Rectal smooth muscle tissue (tissue), 1 donor: ENCODE measurements around the gene PTPRD.

Experiments used
- H3K27ac ChIP-seq: one replicate; pipeline ENCODE4 v1.7.0; 2013; ENCODE audit warnings: low read depth, low read length, inconsistent platforms
- H3K27me3 ChIP-seq: one replicate; pipeline ENCODE4 v1.7.0; 2013; ENCODE audit warnings: low read length; ENCODE audit not compliant: control insufficient read depth, insufficient read depth
- H3K36me3 ChIP-seq: one replicate; pipeline ENCODE4 v1.7.0; 2013; ENCODE audit warnings: low read length; ENCODE audit not compliant: control insufficient read depth, insufficient read depth
- H3K4me1 ChIP-seq: one replicate; pipeline ENCODE4 v1.7.0; 2013; ENCODE audit warnings: low read length; ENCODE audit not compliant: control insufficient read depth, insufficient read depth
- H3K4me3 ChIP-seq: one replicate; pipeline ENCODE4 v1.7.0; 2013; ENCODE audit warnings: low read length
- H3K9ac ChIP-seq: one replicate; pipeline ENCODE4 v1.7.0; 2013; ENCODE audit warnings: low read length

The PTPRD gene

DNA sequence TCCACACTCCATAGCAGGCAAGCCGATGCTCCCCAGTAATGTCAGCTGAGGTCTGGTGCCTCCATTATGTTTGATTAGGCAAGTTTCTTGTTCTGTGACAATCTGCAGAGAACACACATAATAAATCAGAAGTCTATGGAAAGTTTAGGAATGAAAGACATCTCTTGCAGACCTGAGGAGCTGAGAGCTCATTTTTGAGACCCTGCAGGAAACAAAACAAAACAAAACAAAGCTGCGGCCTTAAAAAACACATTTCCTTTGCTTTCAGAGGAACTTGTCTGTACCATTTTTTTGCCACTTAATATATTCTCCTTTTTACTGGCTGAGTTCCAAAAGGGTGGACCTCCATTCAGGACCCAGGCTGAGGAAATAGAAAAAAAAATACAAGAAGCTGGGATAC lies 2332.0 kb downstream of the PTPRD start:
- no peaks in the 10 kb centered on the region for H3K36me3 ChIP-seq
- H3K4me1 ChIP-seq: no peaks in the 10 kb centered on the region
- no peak overlapping the region for H3K27ac ChIP-seq
- no peak overlapping the region for H3K4me3 ChIP-seq
- H3K9ac ChIP-seq: no peak overlapping the region
- H3K27me3 ChIP-seq: no peaks in the 10 kb centered on the region

DNA sequence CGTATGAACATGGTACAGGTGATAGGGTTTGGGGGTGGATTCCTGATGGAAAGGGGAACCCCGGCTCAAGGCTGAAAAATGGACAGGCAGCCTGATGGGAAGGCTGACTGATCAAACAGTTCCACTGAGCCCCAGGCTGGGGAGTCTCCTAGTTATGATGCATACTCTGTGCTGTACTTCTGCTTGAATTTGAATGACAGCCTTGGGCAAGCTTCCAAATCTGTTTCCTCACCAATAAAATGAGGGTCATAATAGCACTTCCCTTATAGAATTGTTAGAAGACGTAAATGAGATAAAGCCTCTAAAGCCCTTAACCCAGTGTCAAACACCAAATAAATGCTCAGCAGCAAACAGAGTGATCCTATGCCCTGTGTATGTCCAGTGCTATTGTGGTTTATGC lies 2334.8 kb downstream of the PTPRD start:
- no peaks in the 10 kb centered on the region for H3K4me1 ChIP-seq
- H3K36me3 ChIP-seq: no peaks in the 10 kb centered on the region
- H3K27me3 ChIP-seq: no peaks in the 10 kb centered on the region
- H3K9ac ChIP-seq: no peak overlapping the region
- no peak overlapping the region for H3K27ac ChIP-seq
- H3K4me3 ChIP-seq: no peak overlapping the region

DNA sequence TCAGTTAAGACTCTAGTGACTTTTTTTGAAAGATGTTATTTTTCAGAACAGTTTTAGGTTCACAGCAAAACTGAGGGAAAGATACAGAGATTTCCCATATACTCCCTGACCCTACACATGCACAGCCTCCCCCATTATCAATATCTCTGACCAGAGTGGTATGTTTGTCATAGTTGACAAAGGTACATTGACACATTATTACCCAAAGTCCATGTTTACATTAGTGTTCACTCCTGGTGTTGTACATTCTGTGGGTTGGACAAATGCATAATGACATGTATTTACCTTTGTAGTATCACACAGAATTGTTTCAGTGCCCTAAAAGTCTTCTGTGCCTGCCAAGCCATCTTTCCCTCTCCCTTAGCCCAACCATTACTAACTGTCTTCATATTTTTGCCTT lies 2342.6 kb downstream of the PTPRD start:
- H3K4me1 ChIP-seq: no peaks in the 10 kb centered on the region

DNA sequence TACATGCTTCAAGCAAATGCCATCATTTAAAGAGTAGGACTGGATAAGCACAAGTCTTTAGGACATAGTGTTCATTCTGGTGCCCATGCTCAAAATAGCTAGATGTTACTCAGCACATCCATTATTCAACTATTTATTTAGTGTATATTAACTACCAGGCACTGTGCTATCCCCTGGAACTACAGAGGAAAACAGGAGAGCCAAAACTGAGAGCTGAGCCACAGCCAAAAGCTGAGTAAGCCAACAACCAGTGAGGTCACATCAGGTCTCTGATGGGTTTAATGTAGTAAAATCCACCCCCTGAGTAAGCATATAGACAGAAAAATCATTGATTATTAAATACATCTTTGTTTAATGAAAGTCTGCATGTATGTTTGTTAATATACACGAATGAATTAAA lies 2343.9 kb downstream of the PTPRD start:
- no peak overlapping the region for H3K9ac ChIP-seq
- H3K4me1 ChIP-seq: no peaks in the 10 kb centered on the region
- H3K27ac ChIP-seq: no peak overlapping the region
- H3K36me3 ChIP-seq: no peaks in the 10 kb centered on the region
- H3K4me3 ChIP-seq: no peak overlapping the region
- H3K27me3 ChIP-seq: no peaks in the 10 kb centered on the region

More for the DNA sequence above, 2342.6 kb downstream of the PTPRD start:
- H3K27me3 ChIP-seq: no peaks in the 10 kb centered on the region
- H3K4me3 ChIP-seq: no peak overlapping the region
- H3K36me3 ChIP-seq: no peaks in the 10 kb centered on the region
- no peak overlapping the region for H3K9ac ChIP-seq
- no peak overlapping the region for H3K27ac ChIP-seq

DNA sequence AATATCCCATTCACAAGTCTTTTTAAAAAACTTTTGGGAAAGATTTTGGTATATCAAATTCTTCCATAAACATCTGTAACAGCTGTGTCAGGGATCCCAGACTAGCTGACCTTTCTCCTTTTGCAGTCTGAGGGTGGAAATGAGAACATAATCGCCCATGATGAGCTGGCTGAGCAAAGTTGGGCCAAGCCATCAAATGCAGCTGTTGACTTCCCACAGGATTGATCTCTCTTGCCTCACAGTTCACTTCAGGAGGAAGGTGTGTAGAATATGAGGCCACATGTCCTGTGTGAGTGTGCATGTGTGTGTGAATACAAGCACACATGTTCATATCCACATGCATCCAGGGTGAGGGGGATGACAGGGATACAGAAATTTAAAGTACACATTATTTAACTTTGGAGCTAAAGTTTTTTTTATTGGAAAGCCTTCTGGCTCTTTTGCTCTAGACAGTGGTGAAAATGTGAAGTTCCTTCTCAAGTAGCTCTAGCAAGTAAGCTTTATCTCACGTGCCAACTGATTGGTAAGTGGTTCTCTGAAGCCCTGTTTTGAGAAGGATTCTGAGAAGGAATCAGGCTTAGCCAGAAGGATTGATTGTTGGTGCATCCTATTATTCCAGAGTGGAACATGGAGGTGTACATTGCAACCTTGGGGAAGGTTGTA lies 2344.5 kb downstream of the PTPRD start:
- H3K4me3 ChIP-seq: no peak overlapping the region
- H3K27me3 ChIP-seq: no peaks in the 10 kb centered on the region
- no peak overlapping the region for H3K9ac ChIP-seq
- no peaks in the 10 kb centered on the region for H3K4me1 ChIP-seq
- no peak overlapping the region for H3K27ac ChIP-seq
- no peaks in the 10 kb centered on the region for H3K36me3 ChIP-seq

DNA sequence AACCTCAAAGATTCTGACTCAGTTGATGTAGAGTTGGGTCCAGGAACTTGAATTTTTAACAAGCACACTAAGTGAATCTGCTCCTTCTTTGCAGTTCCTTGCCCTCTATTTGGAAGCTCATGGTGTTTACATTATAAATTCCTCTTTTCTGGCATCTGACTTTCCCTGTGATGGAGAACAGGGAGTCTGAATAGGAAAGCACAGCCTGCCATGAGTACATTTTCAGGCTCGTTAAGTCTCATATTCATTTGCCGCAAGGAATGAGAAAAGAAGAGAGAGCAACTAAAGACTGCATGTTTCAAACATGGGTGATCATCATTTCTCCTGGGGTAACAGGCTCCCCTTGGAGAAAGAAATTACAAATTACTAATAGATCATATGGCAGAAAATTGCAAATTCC lies 2345.2 kb downstream of the PTPRD start:
- no peak overlapping the region for H3K27ac ChIP-seq
- no peaks in the 10 kb centered on the region for H3K36me3 ChIP-seq
- no peaks in the 10 kb centered on the region for H3K27me3 ChIP-seq
- H3K4me1 ChIP-seq: peaks cover 3% of the 10 kb centered on the region
- H3K9ac ChIP-seq: no peak overlapping the region
- no peak overlapping the region for H3K4me3 ChIP-seq

DNA sequence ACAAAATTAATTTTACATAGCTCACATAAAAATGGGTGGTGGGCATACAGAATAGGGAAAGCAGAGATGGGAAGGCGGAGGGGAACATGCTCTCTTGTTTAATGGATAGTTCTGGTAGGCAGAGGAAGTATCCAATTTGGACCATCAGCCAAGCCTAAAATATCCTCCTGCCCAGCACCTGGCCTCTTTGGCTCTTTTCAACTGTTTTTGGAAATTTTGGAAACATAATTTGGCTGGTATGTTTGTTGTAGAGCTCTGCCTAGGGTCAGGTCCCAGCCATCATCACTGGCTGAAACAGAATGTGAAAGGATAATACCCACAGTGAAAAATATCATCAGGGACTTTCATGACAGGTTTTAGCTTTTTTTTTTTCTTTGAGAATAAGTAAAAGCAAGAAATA lies 2345.9 kb downstream of the PTPRD start:
- Histone ChIP-seq H3K36me3 (no peaks in the 10 kb centered on the region), H3K27ac (no peak overlapping the region), H3K9ac (no peak overlapping the region), H3K27me3 (no peaks in the 10 kb centered on the region), H3K4me3 (no peak overlapping the region), H3K4me1 (peaks cover 4% of the 10 kb centered on the region)

DNA sequence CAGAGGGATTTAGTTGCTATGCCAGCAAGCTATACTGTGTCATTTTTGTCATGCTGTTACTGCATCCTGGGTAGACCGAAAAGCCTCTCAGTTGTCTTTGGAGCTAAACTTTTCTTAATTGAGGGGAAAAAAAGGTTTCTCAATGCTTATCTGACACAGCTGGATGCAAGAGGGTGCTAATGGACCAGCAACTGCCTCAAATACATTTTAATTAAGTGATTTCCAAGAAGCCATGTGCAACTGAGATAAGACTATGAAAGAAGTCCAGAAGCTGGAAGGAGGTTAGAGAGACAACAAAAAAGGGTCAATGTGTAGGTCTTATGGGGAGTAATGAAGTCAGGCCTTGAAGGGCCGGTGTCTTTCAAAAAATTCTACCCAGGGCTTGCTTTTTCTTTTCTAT lies 2347.5 kb downstream of the PTPRD start:
- H3K9ac ChIP-seq: no peak overlapping the region
- H3K4me3 ChIP-seq: no peak overlapping the region
- no peaks in the 10 kb centered on the region for H3K27me3 ChIP-seq
- H3K36me3 ChIP-seq: no peaks in the 10 kb centered on the region
- peaks cover 4% of the 10 kb centered on the region for H3K4me1 ChIP-seq
- no peak overlapping the region for H3K27ac ChIP-seq
